GM19395 (cell line): ENCODE data around the gene HIPK1.
"Not testable (repeated sequence)": the region's sequence is repeated elsewhere in the genome, so short reads cannot be mapped to it uniquely, and the experiment has no call there.

Experiments
- ATAC-seq: cut with Tn5 transposase; IDR thresholded peaks from one replicate; pipeline ENCODE4 v1.9.1; 2021; ENCODE audit warnings: mild to moderate bottlenecking, moderate library complexity; ENCODE audit not compliant: unreplicated experiment

HIPK1 gene

DNA sequence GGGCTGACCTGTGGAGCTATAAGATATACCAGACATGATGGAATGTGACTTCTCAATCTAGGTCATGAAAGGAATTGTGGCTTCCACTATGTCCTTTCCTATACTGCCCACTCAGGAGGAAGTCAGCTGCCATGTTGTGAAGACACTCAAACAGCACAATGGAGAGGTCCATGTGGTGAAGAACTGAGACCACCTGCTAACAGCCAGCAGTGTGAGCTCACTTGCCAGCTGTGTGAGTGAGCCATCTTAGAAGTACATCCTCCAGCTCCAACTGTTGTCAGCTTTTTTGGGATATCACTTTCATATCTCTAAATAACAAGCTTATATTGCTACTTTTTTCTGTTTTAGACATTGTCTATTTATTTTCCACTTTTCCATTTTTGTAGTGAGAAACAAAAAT lies 79.9 kb downstream of the HIPK1 start:
- no peak for ATAC-seq

GRCh38 chr1:114009393-114009792 lies 80.3 kb downstream of the HIPK1 start:
- ATAC-seq: no peak

GRCh38 chr1:114010433-114011184 lies 81.5 kb downstream of the HIPK1 start:
- no peak for ATAC-seq

- no peak for ATAC-seq
Observed at GRCh38 chr1:114011796-114012195, 82.7 kb downstream of the HIPK1 start.

- ATAC-seq: no peak
Observed at GRCh38 chr1:114015075-114015474, 86.0 kb downstream of the HIPK1 start.

DNA sequence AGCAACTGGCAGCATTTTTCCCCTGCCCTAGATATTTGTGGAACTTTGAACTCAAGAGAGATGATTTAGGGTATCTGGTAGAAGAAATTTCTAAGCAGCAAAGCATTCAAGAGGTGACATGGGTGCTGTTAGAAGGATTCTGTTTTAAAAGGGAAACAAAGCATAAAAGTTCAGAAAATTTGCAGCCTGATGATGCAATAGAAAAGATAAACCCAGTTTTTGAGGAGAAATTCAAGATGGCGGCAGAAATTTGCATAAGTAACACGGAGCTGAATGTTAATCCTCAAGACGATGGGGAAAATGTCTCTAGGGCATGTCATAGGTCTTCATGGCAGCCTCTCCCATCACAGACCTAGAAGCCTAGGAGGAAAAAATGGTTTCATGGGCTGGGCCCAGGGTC lies 90.6 kb downstream of the HIPK1 start:
- not testable (repeated sequence) for ATAC-seq

DNA sequence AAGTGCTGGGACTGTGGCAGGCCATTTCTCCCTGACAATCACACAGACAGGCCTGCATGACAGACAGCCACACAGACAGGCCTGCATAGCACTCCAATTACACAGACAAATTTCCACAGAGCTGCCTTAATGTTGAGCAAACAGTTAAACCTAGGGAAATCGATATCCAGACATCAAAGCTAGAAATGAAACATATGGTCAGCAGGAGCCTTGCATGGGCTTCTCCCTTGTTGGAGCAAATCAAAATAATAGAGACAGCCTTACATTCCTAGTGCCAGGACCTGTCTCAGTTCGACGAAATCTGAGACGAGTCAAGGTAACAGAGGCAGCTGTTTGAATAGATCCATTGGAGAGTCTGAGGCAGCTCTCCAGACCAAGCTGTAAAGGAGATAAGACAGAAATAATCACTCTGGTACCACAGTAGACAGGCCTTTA lies 92.6 kb downstream of the HIPK1 start:
- ATAC-seq: no peak

DNA sequence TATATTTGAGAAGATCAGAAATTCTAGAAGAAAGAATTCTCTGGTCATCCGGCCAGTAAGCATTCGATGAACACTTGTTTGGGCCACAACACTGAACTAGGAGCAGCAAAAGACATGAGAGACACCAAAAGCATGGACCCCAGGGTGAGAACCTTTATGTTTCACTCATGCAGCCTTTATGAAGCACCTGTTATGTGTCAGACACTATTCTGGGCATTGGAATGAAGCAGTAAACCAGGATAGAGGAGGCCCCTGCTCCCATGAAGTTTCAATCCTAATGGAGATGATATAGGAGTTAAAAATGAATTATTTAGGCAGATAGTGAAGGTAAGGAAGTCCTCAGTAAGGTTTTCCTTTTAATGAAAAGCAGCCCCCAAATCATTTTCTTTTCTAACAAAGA lies 93.8 kb downstream of the HIPK1 start:
- no peak for ATAC-seq

- ATAC-seq: no peak
Observed at GRCh38 chr1:114023377-114023776, 94.3 kb downstream of the HIPK1 start.

DNA sequence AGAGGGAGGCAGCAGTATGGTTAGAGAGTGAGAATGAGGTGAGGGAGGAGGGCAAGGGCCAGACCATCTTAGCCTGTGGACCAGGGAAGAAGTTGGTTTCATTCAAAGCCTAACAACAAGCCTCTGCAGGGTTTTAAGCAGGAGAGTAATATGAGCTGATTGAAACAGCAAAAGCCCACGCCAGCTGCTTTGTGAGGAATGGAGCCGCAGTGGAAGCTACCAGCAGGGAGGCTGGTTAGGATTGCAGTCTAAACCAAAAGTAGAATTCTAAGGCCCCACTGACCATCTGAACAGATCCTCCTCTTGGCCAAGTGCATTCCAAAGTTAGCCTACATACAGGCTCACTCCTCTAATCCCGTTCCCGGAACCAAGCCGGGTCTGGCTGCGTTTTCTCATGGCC lies 94.9 kb downstream of the HIPK1 start:
- ATAC-seq: no peak

DNA sequence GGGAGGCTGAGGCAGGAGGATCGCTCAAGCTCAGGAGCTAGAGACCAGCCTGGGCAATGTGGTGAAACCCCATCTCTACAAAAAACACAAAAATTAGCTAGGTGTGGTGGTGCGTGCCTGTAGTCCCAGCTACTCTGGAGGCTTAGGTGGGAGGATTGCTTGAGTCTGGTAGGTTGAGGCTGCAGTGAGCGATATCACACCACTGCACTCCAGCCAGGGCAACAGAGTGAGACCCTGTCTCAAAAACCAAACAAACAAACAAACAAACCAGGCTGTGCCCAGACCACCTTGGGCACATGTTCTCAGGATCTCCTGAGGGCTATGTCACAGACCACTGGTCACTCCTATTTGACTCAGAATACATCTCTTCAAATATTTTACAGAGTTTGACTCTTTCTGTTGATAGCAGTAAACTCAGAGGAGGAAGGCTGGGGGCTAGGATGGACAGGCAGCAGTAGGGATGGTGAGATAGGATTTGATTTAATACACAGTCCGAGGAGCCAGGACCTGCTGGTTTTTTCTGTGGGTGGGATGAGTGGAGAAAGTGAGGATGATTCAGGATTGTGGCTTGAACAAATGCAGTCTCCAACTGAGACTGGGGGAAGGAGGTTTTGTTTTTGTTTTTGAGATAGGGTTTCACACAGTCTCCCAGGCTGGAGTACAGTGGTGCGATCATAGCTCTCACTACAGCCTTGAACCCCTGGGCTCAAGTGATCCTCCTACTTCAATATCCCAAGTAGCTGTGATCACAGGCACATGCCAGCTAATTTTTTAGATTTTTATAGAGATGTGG lies 96.7 kb downstream of the HIPK1 start:
- ATAC-seq: no peak

- no peak for ATAC-seq
Observed at GRCh38 chr1:114026797-114027196, 97.7 kb downstream of the HIPK1 start.
